H1 (cell line): ENCODE results near the gene ADD1. TPM values are rescaled to one million over a fixed set of nuclear protein-coding genes. Genes with fewer than 3 reads are reported as not detected.

Source experiments
- E2F6 ChIP-seq: IDR thresholded peaks from 2 replicates; pipeline ENCODE4 v1.6.1; 2012; ENCODE audit warnings: inconsistent platforms
- EP300 ChIP-seq, 2 experiments: IDR thresholded peaks; 1 replicate in 1 of 2; 2 replicates in 1 of 2; pipeline ENCODE4 v1.6.1; 2011 to 2012; ENCODE audit warnings: low read depth in 2 of 2, low read length in 2 of 2, mild to moderate bottlenecking in 2 of 2, borderline replicate concordance in 1 of 2, inconsistent platforms in 1 of 2, moderate library complexity in 1 of 2
- polyA plus RNA-seq, 7 experiments: library from polyadenylated mRNA; depleted of rRNA in 3 of 7; stranded (reverse) in 5 of 7; unstranded in 2 of 7; fragments of >200 nt in 5 of 7; fragments of 200-250 nt in 2 of 7; gene quantifications; 1 replicate in 5 of 7; 2 replicates in 1 of 7; 4 replicates in 1 of 7; pipeline versions ENCODE4 v1.2.1 to v1.2.3, GENCODE V29; 2011 to 2013; ENCODE audit warnings: missing spikeins in 2 of 7, mixed read lengths in 2 of 7
- total RNA-seq: library from RNA; stranded (reverse); fragmentation: NEBNext Ultra II Directional; extraction: Animal tissue kit (Norgen Biotek cat#: 25700); gene quantifications from 2 replicates; pipeline ENCODE4 v1.2.1, GENCODE V29; 2021

The ADD1 gene
- total and polyA plus RNA-seq, 2 of the 8 experiments (the other 6 are each of a cell fraction or from before 2014, with no cell fraction given): 113 to 143 TPM

GRCh38 chr4:2905544-2905943, 61.9 kb downstream of the ADD1 start (continued):
- no peak for TF ChIP-seq EP300 (IDR thresholded peaks at IDR 0.05; ENCODE audit: borderline replicate concordance in 1 of 2, low read depth in 2 of 2, low read length in 2 of 2)
- no peak for TF ChIP-seq E2F6
